ENCODE results near the gene QRSL1. TPM values are rescaled to one million over a fixed set of nuclear protein-coding genes. Genes with fewer than 3 reads are reported as not detected.

Gene QRSL1
- total RNA-seq, 4 donors from 2014 or later = 6.8 to 8.0 (median 8.0) TPM

DNA sequence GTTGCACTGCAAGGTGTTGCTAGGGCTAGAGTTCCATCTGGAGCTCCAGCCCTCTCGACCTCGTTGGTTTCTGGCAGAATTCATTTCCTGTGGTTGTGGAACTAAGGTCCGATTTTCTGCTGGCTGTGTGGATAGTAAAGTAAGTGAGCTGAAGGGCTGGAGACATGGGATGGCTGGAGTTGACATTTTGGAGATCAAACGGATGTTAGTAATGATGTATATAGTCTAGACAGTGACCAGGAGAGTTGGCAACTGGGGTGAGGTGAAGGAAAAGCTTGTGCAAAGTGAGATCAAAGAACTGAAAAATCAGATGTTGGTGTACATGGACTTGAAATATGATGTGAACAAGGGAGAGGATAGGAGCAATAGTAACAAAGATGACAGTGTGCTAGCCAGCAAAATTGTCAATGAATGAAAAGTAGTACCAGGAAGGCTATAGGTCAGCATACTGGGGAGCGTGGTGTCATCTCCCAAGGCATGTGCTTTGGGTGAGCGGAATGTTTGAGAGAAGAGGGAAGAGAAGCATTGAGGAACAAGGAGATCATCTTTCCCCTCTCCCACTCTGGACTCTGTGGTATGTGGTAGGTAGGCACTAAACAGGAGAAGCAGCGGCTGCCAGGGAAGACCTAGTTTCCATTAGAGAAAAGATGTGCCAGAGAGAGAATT lies 7.8 kb downstream of the QRSL1 start:
- DNase-seq (ENCODE audit: low spot score) (no peak), ATAC-seq (ENCODE audit: low FRiP score) (no peak)
- TF ChIP-seq, protein P1, sequence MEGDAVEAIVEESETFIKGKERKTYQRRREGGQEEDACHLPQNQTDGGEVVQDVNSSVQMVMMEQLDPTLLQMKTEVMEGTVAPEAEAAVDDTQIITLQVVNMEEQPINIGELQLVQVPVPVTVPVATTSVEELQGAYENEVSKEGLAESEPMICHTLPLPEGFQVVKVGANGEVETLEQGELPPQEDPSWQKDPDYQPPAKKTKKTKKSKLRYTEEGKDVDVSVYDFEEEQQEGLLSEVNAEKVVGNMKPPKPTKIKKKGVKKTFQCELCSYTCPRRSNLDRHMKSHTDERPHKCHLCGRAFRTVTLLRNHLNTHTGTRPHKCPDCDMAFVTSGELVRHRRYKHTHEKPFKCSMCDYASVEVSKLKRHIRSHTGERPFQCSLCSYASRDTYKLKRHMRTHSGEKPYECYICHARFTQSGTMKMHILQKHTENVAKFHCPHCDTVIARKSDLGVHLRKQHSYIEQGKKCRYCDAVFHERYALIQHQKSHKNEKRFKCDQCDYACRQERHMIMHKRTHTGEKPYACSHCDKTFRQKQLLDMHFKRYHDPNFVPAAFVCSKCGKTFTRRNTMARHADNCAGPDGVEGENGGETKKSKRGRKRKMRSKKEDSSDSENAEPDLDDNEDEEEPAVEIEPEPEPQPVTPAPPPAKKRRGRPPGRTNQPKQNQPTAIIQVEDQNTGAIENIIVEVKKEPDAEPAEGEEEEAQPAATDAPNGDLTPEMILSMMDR (IDR thresholded peaks at IDR 0.05) = no peak

DNA sequence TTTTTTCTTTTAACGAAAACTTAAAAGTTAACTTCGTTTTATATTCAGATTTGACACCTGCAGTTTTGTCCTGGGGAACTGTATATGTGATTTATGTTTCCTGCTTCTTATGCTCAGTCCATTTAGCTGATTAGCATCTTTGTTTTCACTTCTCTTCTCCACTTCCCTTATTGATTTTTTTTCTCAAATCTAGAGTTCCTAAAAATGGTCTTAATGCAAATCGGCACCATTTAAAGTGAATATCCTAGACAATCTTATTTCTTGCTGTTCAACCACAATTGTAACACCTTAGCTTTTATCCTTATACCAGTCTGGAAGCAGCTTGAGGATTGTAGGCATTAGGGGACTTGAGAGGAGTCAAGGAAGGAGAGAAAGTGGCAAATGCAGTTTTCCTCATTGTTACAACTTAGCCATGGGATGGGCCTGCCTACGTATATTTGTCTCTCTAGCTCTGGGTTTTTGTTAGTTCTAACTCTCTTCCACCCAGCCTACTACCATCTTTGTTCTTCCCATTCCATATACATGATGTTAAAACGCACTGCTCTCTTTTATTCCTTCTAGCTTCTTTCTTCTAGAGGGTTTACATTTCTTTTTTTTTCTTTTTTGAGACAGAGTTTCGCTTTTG lies 8.5 kb downstream of the QRSL1 start:
- TF ChIP-seq, protein P1 (IDR thresholded peaks at IDR 0.05) = no peak
- no peak for DNase-seq (ENCODE audit: low spot score)
- ATAC-seq (ENCODE audit: low FRiP score) = no peak

DNA sequence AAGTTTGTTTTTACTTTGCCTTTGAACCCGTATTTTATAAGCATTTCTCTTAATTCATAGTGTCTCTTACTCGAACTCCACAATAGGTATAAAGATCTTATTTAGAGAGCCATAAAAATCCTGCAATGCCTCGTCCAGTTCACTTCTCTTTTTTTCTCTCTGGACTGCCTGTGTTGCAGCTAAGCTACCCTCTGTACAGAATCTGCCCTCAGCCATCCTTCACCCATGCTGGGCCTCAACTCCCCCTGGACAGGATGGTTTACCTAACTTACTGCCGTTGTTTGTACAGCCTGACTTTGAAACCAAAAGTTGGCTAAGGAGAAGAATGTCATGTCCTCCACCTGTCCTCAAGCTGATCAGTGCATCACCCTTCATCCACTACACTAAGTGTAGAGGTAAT lies 10.4 kb downstream of the QRSL1 start:
- TF ChIP-seq, protein P1 (IDR thresholded peaks at IDR 0.05) = no peak
- ATAC-seq (ENCODE audit: low FRiP score) = no peak
- DNase-seq (ENCODE audit: low spot score) = no peak

DNA sequence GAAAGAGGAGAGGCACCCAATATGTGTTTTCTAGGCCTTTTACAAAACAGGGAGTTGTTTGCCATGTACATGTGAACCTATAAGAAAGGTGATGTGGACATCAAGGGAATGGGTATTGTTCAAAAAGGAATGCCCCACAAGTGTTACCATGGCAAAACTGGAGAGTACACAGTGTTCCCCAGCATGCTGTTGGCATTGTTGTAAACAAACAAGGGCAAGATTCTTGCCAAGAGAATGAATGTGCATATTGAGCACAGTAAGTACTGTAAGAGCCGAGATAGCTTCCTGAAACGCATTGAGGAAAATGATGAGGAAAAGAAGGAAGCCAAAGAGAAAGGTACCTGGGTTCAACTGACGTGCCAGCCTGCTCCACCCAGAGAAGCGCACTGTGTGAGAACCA lies 13.1 kb downstream of the QRSL1 start:
- TF ChIP-seq, protein P1 (IDR thresholded peaks at IDR 0.05) = no peak
- no peak for DNase-seq (ENCODE audit: low spot score)
- no peak for ATAC-seq (ENCODE audit: low FRiP score)

DNA sequence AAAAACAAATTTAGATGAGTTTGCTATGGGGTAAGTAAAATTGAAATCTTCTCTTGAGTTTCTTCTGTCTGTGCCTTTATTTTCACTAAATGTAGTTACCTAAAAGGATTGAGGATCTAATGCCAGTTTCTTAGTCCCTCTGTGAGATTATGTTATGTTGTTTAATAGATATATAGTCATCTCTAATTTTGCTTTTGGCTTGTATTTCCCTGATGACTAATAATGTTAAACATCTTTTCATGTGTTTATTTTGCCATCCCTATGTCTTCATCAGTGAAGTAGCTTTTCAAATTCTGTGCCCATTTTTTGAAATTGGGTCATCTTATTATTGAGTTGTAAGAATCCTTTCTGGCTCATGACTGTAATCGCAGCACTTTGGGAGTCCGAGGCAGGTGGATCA lies 13.7 kb downstream of the QRSL1 start:
- ATAC-seq (ENCODE audit: low FRiP score) = no peak
- no peak for DNase-seq (ENCODE audit: low spot score)
- TF ChIP-seq, protein P1 (IDR thresholded peaks at IDR 0.05) = no peak

DNA sequence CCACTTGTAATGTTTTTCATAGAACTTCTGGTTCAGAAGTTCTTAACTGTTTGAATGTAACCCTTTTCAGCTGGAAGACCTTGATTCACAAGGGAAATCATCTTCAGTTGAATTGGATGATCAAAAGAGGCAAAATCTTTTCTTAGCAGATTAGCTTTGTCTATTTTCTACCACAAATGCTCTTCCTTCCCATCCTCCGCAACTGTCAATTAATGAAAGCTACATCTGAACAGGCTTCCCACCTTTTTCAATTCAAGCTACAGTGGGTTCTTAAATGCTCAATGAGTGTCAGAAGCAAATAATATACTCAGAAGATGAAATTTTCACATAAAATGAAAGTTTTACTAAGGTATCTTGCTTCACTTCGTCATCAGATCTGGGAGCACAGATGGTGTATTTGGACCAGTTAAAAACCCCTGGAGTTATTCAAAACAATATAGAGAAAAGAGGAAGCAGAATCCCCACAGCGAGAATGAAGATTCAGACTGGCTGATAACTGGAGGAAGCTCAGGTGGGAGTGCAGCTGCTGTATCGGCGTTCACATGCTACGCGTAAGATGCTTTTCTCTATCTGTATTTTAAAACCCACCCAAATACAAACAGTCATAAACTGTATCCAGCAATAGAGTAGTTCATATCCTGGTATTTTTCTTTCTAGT lies 19.4 kb downstream of the QRSL1 start:
- DNase-seq (ENCODE audit: low spot score) (no peak), ATAC-seq (ENCODE audit: low FRiP score) (no peak)
- TF ChIP-seq, protein P1 (IDR thresholded peaks at IDR 0.05) = no peak

Data from omental fat pad (tissue), 4 donors.